A673 (cell line): ENCODE measurements around the gene ZNF524. TPM values are rescaled to one million over a fixed set of nuclear protein-coding genes. Genes with fewer than 3 reads are reported as not detected.

ENCODE experiments used
- BruUV-seq: library from RNA; stranded (reverse); fragments of 400-500 nt; replicated peaks from 2 replicates; lab custom pipeline; 2021; lab: Mats Ljungman, UMichigan
- CTCF ChIA-PET: fragments of 300-600 bp; sonication (Branson Sonifier 250); formaldehyde crosslinking; loops from one replicate; lab custom pipeline; 2022; ENCODE audit warnings: antibody characterized with exemption; lab: Charles Lee
- POLR2A ChIA-PET: fragments of 300-600 bp; sonication (Branson Sonifier 250); formaldehyde crosslinking; loops from one replicate; lab custom pipeline; 2022; ENCODE audit warnings: antibody characterized with exemption; ENCODE audit not compliant: low non-redundant PET; lab: Charles Lee
- DNase-seq: peaks from one replicate; pipeline ENCODE4 v3.0.0-alpha.2; 2015; ENCODE audit warnings: low spot score
- H3K27ac ChIP-seq: fragments of 200-600 bp; sonication (generic); 2 replicates; pipeline ENCODE4 v1.5.1; 2016; ENCODE audit warnings: mixed run types, low read depth, mild to moderate bottlenecking, mixed read lengths, antibody characterized with exemption, low read length; ENCODE audit not compliant: poor library complexity, severe bottlenecking
- H3K27me3 ChIP-seq: fragments of 200-600 bp; sonication (generic); replicated peaks from 2 replicates; pipeline ENCODE4 v1.6.1; 2017; ENCODE audit warnings: mixed run types, low read depth, mild to moderate bottlenecking, mixed read lengths, antibody characterized with exemption, low read length; ENCODE audit not compliant: insufficient read depth, poor library complexity
- H3K36me3 ChIP-seq: fragments of 200-600 bp; sonication (generic); 2 replicates; pipeline ENCODE4 v1.6.1; 2016; ENCODE audit warnings: mixed run types, mild to moderate bottlenecking, mixed read lengths, antibody characterized with exemption, low read length; ENCODE audit not compliant: insufficient read depth, poor library complexity, severe bottlenecking
- H3K4me1 ChIP-seq: fragments of 200-600 bp; sonication (generic); 2 replicates; pipeline ENCODE4 v1.6.1; 2017; ENCODE audit warnings: mixed run types, mild to moderate bottlenecking, mixed read lengths, antibody characterized with exemption, low read length; ENCODE audit not compliant: insufficient read depth, poor library complexity, severe bottlenecking
- H3K4me3 ChIP-seq: fragments of 200-600 bp; sonication (generic); 2 replicates; pipeline ENCODE4 v1.5.1; 2016; ENCODE audit warnings: low read depth, mixed run types, mild to moderate bottlenecking, mixed read lengths, low read length; ENCODE audit not compliant: poor library complexity, severe bottlenecking
- H3K9me3 ChIP-seq: fragments of 200-600 bp; sonication (generic); 2 replicates; pipeline ENCODE4 v1.6.1; 2016; ENCODE audit warnings: mixed run types, low read depth, mild to moderate bottlenecking, mixed read lengths, antibody characterized with exemption, low read length; ENCODE audit not compliant: poor library complexity, severe bottlenecking
- CTCF ChIP-seq: fragments of 300-800, 200-600 bp; sonication (generic); conservative IDR thresholded peaks from 2 replicates; pipeline ENCODE4 v1.5.1; 2017; ENCODE audit warnings: low read depth, mild to moderate bottlenecking, antibody characterized with exemption, low read length, moderate library complexity, mixed read lengths
- EZH2 ChIP-seq: fragments of 200-600 bp; sonication (generic); IDR thresholded peaks from 2 replicates; pipeline ENCODE4 v1.6.1; 2017; ENCODE audit warnings: borderline replicate concordance, low read depth, mild to moderate bottlenecking, mixed read lengths, antibody characterized with exemption, low read length; ENCODE audit not compliant: poor library complexity, severe bottlenecking
- intact Hi-C: fragments of 100-400 bp; cut with micrococcal nuclease; formaldehyde crosslinking; loops from one replicate; pipeline ENCODE4 v1.10.0; 2022; ENCODE audit not compliant: unreplicated experiment
- total RNA-seq: library from RNA; stranded (reverse); gene quantifications from 2 replicates; pipeline ENCODE4 v1.2.3, GENCODE V29; 2021

ZNF524 gene
- total RNA-seq, 1 experiment from 2014 or later = 7.5 TPM

GRCh38 chr19:55647732-55648584, 47.9 kb downstream of the ZNF524 start, which contains the start of gene CCDC106:
Gene CCDC106 (plus strand): TSS chr19:55648212. CDS start chr19:55649047, 835 bp downstream.
- DNase-seq = peak; percentile 92
- intact Hi-C loops = no loop called here
- TF ChIP-seq EZH2 (no peak), CTCF (no peak)
- Histone ChIP-seq H3K4me1 (peaks cover 28% of the 10 kb centered on the region), H3K36me3 (peaks cover 27% of the 10 kb centered on the region), H3K27me3 (no peaks in the 10 kb centered on the region), H3K4me3 (peak within 1 kb of the TSS; percentile 93), H3K9me3 (no peaks in the 10 kb centered on the region), H3K27ac (peak within 1 kb of the TSS; percentile 98)
- ChIA-PET CTCF (no interaction called here), POLR2A (interaction anchor here (0.6 kb wide), 1 partner anchor 171 kb away, joined by 3 read pairs; no protein-coding TSS in a partner anchor)
- BruUV-seq = no TSS peak

GRCh38 chr19:55648585-55649267, 48.6 kb downstream of the ZNF524 start:
- Histone ChIP-seq H3K36me3 (peaks cover 27% of the 10 kb centered on the region), H3K4me3 (peak overlapping the region; percentile 93), H3K9me3 (no peaks in the 10 kb centered on the region), H3K4me1 (peaks cover 24% of the 10 kb centered on the region), H3K27me3 (no peaks in the 10 kb centered on the region), H3K27ac (peak overlapping the region; percentile 98)
- intact Hi-C loops = no loop called here
- DNase-seq = no peak
- ChIA-PET CTCF (no interaction called here), POLR2A (no interaction called here)
- BruUV-seq = no TSS peak
- TF ChIP-seq EZH2 = no peak
- TF ChIP-seq CTCF = no peak

- DNase-seq = no peak
- ChIA-PET POLR2A (no interaction called here), CTCF (no interaction called here)
These were observed 49.4 kb downstream of the ZNF524 start for GRCh38 chr19:55649268-55650125.

More at GRCh38 chr19:55649268-55650125, 49.4 kb downstream of the ZNF524 start:
- Histone ChIP-seq H3K4me3 (peak overlapping the region; percentile 93), H3K27ac (peak overlapping the region; percentile 98), H3K36me3 (peaks cover 25% of the 10 kb centered on the region), H3K27me3 (no peaks in the 10 kb centered on the region), H3K9me3 (no peaks in the 10 kb centered on the region), H3K4me1 (peaks cover 23% of the 10 kb centered on the region)
- TF ChIP-seq EZH2 (no peak), CTCF (no peak)
- no TSS peak for BruUV-seq
- intact Hi-C loops = no loop called here
